Omental fat pad (tissue), 4 donors: ENCODE measurements around the gene RUVBL1. TPM values are rescaled to one million over a fixed set of nuclear protein-coding genes. Genes with fewer than 3 reads are reported as not detected.

ENCODE experiments used
- ATAC-seq: fragments of 150-250 bp; one replicate; pipeline ENCODE4 v1.9.1; 2016; ENCODE audit warnings: mild to moderate bottlenecking, moderate library complexity; ENCODE audit not compliant: low FRiP score
- DNase-seq: peaks from one replicate; pipeline ENCODE4 v3.0.0-alpha.2; 2019; ENCODE audit warnings: low spot score
- CTCF ChIP-seq, 3 donors: fragments of 450-650 bp; IDR thresholded peaks; one replicate each; pipeline ENCODE4 v1.5.1; 2016 to 2017; ENCODE audit warnings: antibody characterized with exemption in 3 of 3, mild to moderate bottlenecking in 3 of 3, moderate library complexity in 2 of 3
- total RNA-seq, 4 donors: library from RNA; depleted of rRNA; stranded (reverse); fragments of >200 nt; gene quantifications; one replicate each; pipeline ENCODE4 v1.1.0, GENCODE V29; 2016

Gene RUVBL1
- total RNA-seq, 4 donors from 2014 or later = 27.1 to 36.8 (median 30.0) TPM

GRCh38 chr3:128112357-128112968 is 11.1 kb downstream of the RUVBL1 start:
- no peak for ATAC-seq
- DNase-seq = no peak
- TF ChIP-seq CTCF (IDR thresholded peaks at IDR 0.05) = no peak

GRCh38 chr3:128111147-128111546 is 12.5 kb downstream of the RUVBL1 start:
- TF ChIP-seq CTCF (IDR thresholded peaks at IDR 0.05) = no peak
- ATAC-seq = no peak
- DNase-seq = no peak

GRCh38 chr3:128107834-128108233 is 15.8 kb downstream of the RUVBL1 start:
- ATAC-seq (no peak), DNase-seq (no peak)
- no peak for TF ChIP-seq CTCF (IDR thresholded peaks at IDR 0.05)

GRCh38 chr3:128103136-128103676 is 20.4 kb downstream of the RUVBL1 start:
- TF ChIP-seq CTCF (IDR thresholded peaks at IDR 0.05) = no peak
- no peak for DNase-seq
- no peak for ATAC-seq

- no peak for TF ChIP-seq CTCF (IDR thresholded peaks at IDR 0.05)
- no peak for ATAC-seq
- no peak for DNase-seq
These were observed 23.0 kb downstream of the RUVBL1 start for GRCh38 chr3:128100638-128101037.

- ATAC-seq (no peak), DNase-seq (no peak)
- TF ChIP-seq CTCF (IDR thresholded peaks at IDR 0.05) = no peak
These were observed 23.5 kb downstream of the RUVBL1 start for GRCh38 chr3:128100161-128100560.

GRCh38 chr3:128098234-128098633 is 25.4 kb downstream of the RUVBL1 start:
- no peak for DNase-seq
- no peak for TF ChIP-seq CTCF (IDR thresholded peaks at IDR 0.05)
- ATAC-seq = no peak
